GM21447 (cell line): Measurements from ENCODE around the gene DDR2.

ENCODE experiments used
- ATAC-seq: cut with Tn5 transposase; IDR thresholded peaks from one replicate; pipeline ENCODE4 v1.9.1; 2021; ENCODE audit not compliant: unreplicated experiment

The DDR2 gene

GRCh38 chr1:162670928-162671663, 38.8 kb downstream of the DDR2 start:
- ATAC-seq: no peak

GRCh38 chr1:162671664-162672410, 39.6 kb downstream of the DDR2 start:
- no peak for ATAC-seq

GRCh38 chr1:162672622-162673260, 40.5 kb downstream of the DDR2 start:
- ATAC-seq: no peak

GRCh38 chr1:162674034-162674608, 41.9 kb downstream of the DDR2 start:
- ATAC-seq: no peak

GRCh38 chr1:162676087-162676486, 43.8 kb downstream of the DDR2 start:
- ATAC-seq: no peak

GRCh38 chr1:162676750-162677149, 44.5 kb downstream of the DDR2 start:
- no peak for ATAC-seq

GRCh38 chr1:162677607-162678371, 45.5 kb downstream of the DDR2 start:
- no peak for ATAC-seq

GRCh38 chr1:162678439-162678838, 46.2 kb downstream of the DDR2 start:
- no peak for ATAC-seq

GRCh38 chr1:162679298-162679697, 47.0 kb downstream of the DDR2 start:
- no peak for ATAC-seq

GRCh38 chr1:162680419-162681121, 48.3 kb downstream of the DDR2 start:
- ATAC-seq: no peak

- ATAC-seq: no peak
Observed at GRCh38 chr1:162681122-162681436, 48.8 kb downstream of the DDR2 start.

- no peak for ATAC-seq
Observed at GRCh38 chr1:162682013-162682419, 49.8 kb downstream of the DDR2 start.

GRCh38 chr1:162687870-162688269, 55.6 kb downstream of the DDR2 start:
- no peak for ATAC-seq

- no peak for ATAC-seq
Observed at GRCh38 chr1:162688521-162688920, 56.3 kb downstream of the DDR2 start.

- ATAC-seq: no peak
Observed at GRCh38 chr1:162688931-162689330, 56.7 kb downstream of the DDR2 start.

- no peak for ATAC-seq
Observed at GRCh38 chr1:162689745-162690671, 57.7 kb downstream of the DDR2 start.

- no peak for ATAC-seq
Observed at GRCh38 chr1:162690672-162691434, 58.6 kb downstream of the DDR2 start.

GRCh38 chr1:162691999-162692575, 59.8 kb downstream of the DDR2 start:
- ATAC-seq: no peak
